C4-2B (cell line): ENCODE results near the gene SP140.

ENCODE experiments used
- CTCF ChIP-seq: fragments of 450-650 bp; conservative IDR thresholded peaks from 2 replicates; pipeline ENCODE4 v1.5.1; 2017; ENCODE audit warnings: mild to moderate bottlenecking
- ZFX ChIP-seq: fragments of 450-650 bp; IDR thresholded peaks from 2 replicates; pipeline ENCODE4 v1.6.1; 2017

- TF ChIP-seq CTCF (no peak), ZFX (no peak)
Observed at GRCh38 chr2:230299618-230300017, 74.1 kb downstream of the SP140 start.
